ENCODE measurements around the gene COX19. TPM values are rescaled to one million over a fixed set of nuclear protein-coding genes. Genes with fewer than 3 reads are reported as not detected.

Gene COX19
- total and polyA plus RNA-seq, 4 donors = 5.6 to 17.0 (median 8.0) TPM

- DNase-seq = no peak
- Histone ChIP-seq H3K27ac (ENCODE audit: low read depth in 1 of 2, low read length in 1 of 2) (no peak overlapping the region), H3K9me3 (ENCODE audit: control insufficient read depth in 4 of 4, insufficient read depth in 3 of 4, low read length in 3 of 4) (no peaks in the 10 kb centered on the region), H3K4me3 (no peak overlapping the region), H3K27me3 (ENCODE audit: control insufficient read depth in 3 of 3, insufficient read depth in 3 of 3, low read length in 2 of 3) (no peaks in the 10 kb centered on the region), H3K9ac (ENCODE audit: insufficient read depth in 1 of 2, low read length in 2 of 2) (no peak overlapping the region), H3K4me1 (ENCODE audit: control insufficient read depth in 5 of 5, insufficient read depth in 5 of 5, low read length in 5 of 5) (no peaks in the 10 kb centered on the region), H3K36me3 (ENCODE audit: control insufficient read depth in 4 of 4, insufficient read depth in 4 of 4, low read length in 4 of 4) (peaks cover 0 to 11% (median 0%) of the 10 kb centered on the region in 4 donors)
- WGBS, 2 donors = 40 to 56% methylated on average over 29 of the region's 29 CpGs
- no peak for ATAC-seq (ENCODE audit: insufficient read depth, low FRiP score)
- TF ChIP-seq, protein P1, sequence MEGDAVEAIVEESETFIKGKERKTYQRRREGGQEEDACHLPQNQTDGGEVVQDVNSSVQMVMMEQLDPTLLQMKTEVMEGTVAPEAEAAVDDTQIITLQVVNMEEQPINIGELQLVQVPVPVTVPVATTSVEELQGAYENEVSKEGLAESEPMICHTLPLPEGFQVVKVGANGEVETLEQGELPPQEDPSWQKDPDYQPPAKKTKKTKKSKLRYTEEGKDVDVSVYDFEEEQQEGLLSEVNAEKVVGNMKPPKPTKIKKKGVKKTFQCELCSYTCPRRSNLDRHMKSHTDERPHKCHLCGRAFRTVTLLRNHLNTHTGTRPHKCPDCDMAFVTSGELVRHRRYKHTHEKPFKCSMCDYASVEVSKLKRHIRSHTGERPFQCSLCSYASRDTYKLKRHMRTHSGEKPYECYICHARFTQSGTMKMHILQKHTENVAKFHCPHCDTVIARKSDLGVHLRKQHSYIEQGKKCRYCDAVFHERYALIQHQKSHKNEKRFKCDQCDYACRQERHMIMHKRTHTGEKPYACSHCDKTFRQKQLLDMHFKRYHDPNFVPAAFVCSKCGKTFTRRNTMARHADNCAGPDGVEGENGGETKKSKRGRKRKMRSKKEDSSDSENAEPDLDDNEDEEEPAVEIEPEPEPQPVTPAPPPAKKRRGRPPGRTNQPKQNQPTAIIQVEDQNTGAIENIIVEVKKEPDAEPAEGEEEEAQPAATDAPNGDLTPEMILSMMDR (IDR thresholded peaks at IDR 0.05; ENCODE audit: control extremely low read depth, extremely low read depth) = no peak
Measured at GRCh38 chr7:930975-931758, 44.2 kb downstream of the COX19 start.

- 90 to 92% methylated on average over 14 of the region's 14 CpGs for WGBS, 2 donors
- Histone ChIP-seq H3K9ac (ENCODE audit: insufficient read depth in 1 of 2, low read length in 2 of 2) (no peak overlapping the region), H3K36me3 (ENCODE audit: control insufficient read depth in 4 of 4, insufficient read depth in 4 of 4, low read length in 4 of 4) (peaks cover 0 to 2% (median 0%) of the 10 kb centered on the region in 4 donors), H3K9me3 (ENCODE audit: control insufficient read depth in 4 of 4, insufficient read depth in 3 of 4, low read length in 3 of 4) (no peaks in the 10 kb centered on the region), H3K27ac (ENCODE audit: low read depth in 1 of 2, low read length in 1 of 2) (no peak overlapping the region), H3K4me3 (no peak overlapping the region), H3K27me3 (ENCODE audit: control insufficient read depth in 3 of 3, insufficient read depth in 3 of 3, low read length in 2 of 3) (no peaks in the 10 kb centered on the region), H3K4me1 (ENCODE audit: control insufficient read depth in 5 of 5, insufficient read depth in 5 of 5, low read length in 5 of 5) (peaks cover 0 to 3% (median 0%) of the 10 kb centered on the region in 5 donors)
- TF ChIP-seq, protein P1 (IDR thresholded peaks at IDR 0.05; ENCODE audit: control extremely low read depth, extremely low read depth) = no peak
- no peak for DNase-seq
- ATAC-seq (ENCODE audit: insufficient read depth, low FRiP score) = no peak
Measured at GRCh38 chr7:929311-929711, 46.0 kb downstream of the COX19 start.

- H3K4me3 ChIP-seq = no peak overlapping the region
- WGBS, 2 donors = 77 to 79% methylated on average over 21 of the region's 21 CpGs
- no peaks in the 10 kb centered on the region for H3K36me3 ChIP-seq (ENCODE audit: control insufficient read depth in 4 of 4, insufficient read depth in 4 of 4, low read length in 4 of 4)
- no peak overlapping the region for H3K9ac ChIP-seq (ENCODE audit: insufficient read depth in 1 of 2, low read length in 2 of 2)
- H3K4me1 ChIP-seq (ENCODE audit: control insufficient read depth in 5 of 5, insufficient read depth in 5 of 5, low read length in 5 of 5) = peaks cover 0 to 11% (median 3%) of the 10 kb centered on the region in 5 donors
- DNase-seq = no peak
- ATAC-seq (ENCODE audit: insufficient read depth, low FRiP score) = no peak
- no peaks in the 10 kb centered on the region for H3K9me3 ChIP-seq (ENCODE audit: control insufficient read depth in 4 of 4, insufficient read depth in 3 of 4, low read length in 3 of 4)
- TF ChIP-seq, protein P1 (IDR thresholded peaks at IDR 0.05; ENCODE audit: control extremely low read depth, extremely low read depth) = no peak
- H3K27ac ChIP-seq (ENCODE audit: low read depth in 1 of 2, low read length in 1 of 2) = no peak overlapping the region
- H3K27me3 ChIP-seq (ENCODE audit: control insufficient read depth in 3 of 3, insufficient read depth in 3 of 3, low read length in 2 of 3) = no peaks in the 10 kb centered on the region
Measured at GRCh38 chr7:927031-927671, 48.2 kb downstream of the COX19 start.

Data from lung (tissue), 12 donors.